OCI-LY1 (cell line): ENCODE data around the gene RASGRF2.

Experiments
- EZH2 ChIP-seq: fragments of 200-600 bp; sonication (generic), shearing (Covaris generic); IDR thresholded peaks from 2 replicates; pipeline ENCODE4 v1.8.0; 2017; ENCODE audit warnings: borderline replicate concordance, mixed run types, mild to moderate bottlenecking, antibody characterized with exemption, low read length, moderate library complexity, mixed read lengths
- TF ChIP-seq, protein P1 (sequence below): fragments of 200-600 bp; sonication (generic), shearing (Covaris generic); IDR thresholded peaks from 2 replicates; pipeline ENCODE4 v1.5.1; 2017; ENCODE audit warnings: mild to moderate bottlenecking, antibody characterized with exemption, low read length, moderate library complexity, mixed read lengths

DNA sequence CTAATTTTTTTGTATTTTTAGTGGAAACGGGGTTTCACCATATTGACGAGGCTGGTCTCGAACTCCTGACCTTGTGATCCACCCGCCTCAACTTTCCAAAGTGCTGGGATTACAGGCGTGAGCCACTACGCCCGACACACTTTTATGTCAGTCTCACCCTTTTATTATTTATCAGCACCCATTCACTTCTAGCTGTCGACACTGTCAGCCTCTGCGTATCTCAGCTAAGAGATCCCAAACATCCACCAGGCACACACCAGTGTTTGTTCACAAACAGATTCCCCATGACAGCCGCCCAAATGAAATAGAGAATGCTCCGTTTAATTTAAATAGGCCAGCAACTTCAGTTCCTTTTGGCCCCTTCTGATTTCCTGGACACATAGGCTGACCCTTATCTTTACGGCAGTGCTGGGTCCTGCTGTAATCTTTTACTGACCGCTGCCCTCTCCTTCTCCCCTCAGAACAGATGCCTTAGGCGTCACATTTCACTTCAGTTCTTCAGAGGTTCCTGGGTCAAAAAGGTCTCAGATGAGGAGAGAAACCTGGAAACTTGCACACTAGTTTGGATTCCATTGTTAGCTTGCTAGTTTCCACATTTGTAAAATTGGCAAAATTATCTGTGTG is 229.8 kb downstream of the RASGRF2 start:
- TF ChIP-seq EZH2: no peak
- TF ChIP-seq, protein P1, sequence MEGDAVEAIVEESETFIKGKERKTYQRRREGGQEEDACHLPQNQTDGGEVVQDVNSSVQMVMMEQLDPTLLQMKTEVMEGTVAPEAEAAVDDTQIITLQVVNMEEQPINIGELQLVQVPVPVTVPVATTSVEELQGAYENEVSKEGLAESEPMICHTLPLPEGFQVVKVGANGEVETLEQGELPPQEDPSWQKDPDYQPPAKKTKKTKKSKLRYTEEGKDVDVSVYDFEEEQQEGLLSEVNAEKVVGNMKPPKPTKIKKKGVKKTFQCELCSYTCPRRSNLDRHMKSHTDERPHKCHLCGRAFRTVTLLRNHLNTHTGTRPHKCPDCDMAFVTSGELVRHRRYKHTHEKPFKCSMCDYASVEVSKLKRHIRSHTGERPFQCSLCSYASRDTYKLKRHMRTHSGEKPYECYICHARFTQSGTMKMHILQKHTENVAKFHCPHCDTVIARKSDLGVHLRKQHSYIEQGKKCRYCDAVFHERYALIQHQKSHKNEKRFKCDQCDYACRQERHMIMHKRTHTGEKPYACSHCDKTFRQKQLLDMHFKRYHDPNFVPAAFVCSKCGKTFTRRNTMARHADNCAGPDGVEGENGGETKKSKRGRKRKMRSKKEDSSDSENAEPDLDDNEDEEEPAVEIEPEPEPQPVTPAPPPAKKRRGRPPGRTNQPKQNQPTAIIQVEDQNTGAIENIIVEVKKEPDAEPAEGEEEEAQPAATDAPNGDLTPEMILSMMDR: no peak
